ENCODE results near the gene HPDL. TPM values are rescaled to one million over a fixed set of nuclear protein-coding genes. Genes with fewer than 3 reads are reported as not detected.

HPDL gene
- polyA plus RNA-seq, 2 of the 4 experiments (the other 2 are of a cell fraction), result 0.80 to 2.8 TPM

DNA sequence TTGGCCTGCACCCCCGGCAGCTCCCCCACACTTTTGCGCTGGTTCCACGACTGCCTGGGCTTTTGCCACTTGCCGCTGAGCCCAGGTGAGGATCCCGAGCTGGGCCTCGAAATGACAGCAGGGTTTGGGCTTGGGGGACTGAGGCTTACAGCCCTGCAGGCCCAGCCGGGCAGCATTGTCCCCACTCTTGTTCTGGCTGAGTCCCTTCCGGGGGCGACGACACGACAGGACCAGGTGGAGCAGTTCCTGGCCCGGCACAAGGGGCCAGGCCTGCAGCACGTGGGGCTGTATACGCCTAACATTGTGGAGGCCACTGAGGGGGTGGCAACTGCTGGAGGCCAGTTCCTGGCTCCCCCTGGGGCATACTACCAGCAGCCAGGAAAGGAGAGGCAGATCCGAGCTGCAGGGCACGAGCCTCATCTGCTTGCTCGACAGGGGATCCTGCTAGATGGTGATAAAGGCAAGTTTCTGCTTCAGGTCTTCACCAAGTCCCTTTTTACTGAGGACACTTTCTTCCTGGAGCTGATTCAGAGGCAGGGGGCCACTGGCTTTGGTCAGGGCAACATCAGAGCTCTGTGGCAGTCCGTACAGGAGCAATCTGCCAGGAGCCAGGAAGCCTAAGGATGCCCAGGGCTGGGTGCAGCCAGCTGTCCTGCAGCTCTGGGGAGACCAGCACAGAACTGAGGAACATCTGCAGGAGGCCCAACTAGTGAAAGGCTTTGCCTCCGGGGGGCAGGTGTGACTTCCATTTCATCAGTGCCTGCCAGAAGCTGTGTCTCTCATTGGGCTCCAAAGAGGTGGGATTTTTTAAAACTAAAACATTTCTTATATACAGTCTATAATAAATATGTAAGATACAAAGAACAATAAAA, 1.2 kb downstream of the HPDL start:
- ATAC-seq (peak; percentile 30 to 39; a peak in 3 of 6 replicates), DNase-seq (ENCODE audit: low read depth in 1 of 2, low spot score in 1 of 2) (no peak), FAIRE-seq (no peak)
- TF ChIP-seq NPAS2 (CRISPR knock-in tag; IDR thresholded peaks at IDR 0.05; ENCODE audit: borderline replicate concordance), result no peak
- TF ChIP-seq CEBPB (IDR thresholded peaks at IDR 0.05), result no peak
- no peak for TF ChIP-seq BHLHE40 (IDR thresholded peaks at IDR 0.05; ENCODE audit: low read depth, low read length)
- TF ChIP-seq PHF8 (IDR thresholded peaks at IDR 0.05; ENCODE audit: borderline replicate concordance, low read depth), result no peak
- no peak for TF ChIP-seq JUNB (IDR thresholded peaks at IDR 0.05)
- TF ChIP-seq HOXB13 (CRISPR knock-in tag; IDR thresholded peaks at IDR 0.05; ENCODE audit: low read depth), result no peak
- TF ChIP-seq HOXA7 (CRISPR knock-in tag; IDR thresholded peaks at IDR 0.05), result no peak
- no peak for TF ChIP-seq KDM1A (IDR thresholded peaks at IDR 0.05; ENCODE audit: low read depth)
- TF ChIP-seq, protein P1, sequence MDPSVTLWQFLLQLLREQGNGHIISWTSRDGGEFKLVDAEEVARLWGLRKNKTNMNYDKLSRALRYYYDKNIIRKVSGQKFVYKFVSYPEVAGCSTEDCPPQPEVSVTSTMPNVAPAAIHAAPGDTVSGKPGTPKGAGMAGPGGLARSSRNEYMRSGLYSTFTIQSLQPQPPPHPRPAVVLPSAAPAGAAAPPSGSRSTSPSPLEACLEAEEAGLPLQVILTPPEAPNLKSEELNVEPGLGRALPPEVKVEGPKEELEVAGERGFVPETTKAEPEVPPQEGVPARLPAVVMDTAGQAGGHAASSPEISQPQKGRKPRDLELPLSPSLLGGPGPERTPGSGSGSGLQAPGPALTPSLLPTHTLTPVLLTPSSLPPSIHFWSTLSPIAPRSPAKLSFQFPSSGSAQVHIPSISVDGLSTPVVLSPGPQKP (IDR thresholded peaks at IDR 0.05; ENCODE audit: low read depth, low read length), result no peak
- TF ChIP-seq, protein P2, sequence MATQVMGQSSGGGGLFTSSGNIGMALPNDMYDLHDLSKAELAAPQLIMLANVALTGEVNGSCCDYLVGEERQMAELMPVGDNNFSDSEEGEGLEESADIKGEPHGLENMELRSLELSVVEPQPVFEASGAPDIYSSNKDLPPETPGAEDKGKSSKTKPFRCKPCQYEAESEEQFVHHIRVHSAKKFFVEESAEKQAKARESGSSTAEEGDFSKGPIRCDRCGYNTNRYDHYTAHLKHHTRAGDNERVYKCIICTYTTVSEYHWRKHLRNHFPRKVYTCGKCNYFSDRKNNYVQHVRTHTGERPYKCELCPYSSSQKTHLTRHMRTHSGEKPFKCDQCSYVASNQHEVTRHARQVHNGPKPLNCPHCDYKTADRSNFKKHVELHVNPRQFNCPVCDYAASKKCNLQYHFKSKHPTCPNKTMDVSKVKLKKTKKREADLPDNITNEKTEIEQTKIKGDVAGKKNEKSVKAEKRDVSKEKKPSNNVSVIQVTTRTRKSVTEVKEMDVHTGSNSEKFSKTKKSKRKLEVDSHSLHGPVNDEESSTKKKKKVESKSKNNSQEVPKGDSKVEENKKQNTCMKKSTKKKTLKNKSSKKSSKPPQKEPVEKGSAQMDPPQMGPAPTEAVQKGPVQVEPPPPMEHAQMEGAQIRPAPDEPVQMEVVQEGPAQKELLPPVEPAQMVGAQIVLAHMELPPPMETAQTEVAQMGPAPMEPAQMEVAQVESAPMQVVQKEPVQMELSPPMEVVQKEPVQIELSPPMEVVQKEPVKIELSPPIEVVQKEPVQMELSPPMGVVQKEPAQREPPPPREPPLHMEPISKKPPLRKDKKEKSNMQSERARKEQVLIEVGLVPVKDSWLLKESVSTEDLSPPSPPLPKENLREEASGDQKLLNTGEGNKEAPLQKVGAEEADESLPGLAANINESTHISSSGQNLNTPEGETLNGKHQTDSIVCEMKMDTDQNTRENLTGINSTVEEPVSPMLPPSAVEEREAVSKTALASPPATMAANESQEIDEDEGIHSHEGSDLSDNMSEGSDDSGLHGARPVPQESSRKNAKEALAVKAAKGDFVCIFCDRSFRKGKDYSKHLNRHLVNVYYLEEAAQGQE (IDR thresholded peaks at IDR 0.05), result no peak
- no peak for TF ChIP-seq TP53 (CRISPR knock-in tag; IDR thresholded peaks at IDR 0.05)
- no peak for TF ChIP-seq NFE2L2 (conservative IDR thresholded peaks at IDR 0.05; ENCODE audit: low read length)
- no peak for TF ChIP-seq FOSB (CRISPR knock-in tag; IDR thresholded peaks at IDR 0.05)
- TF ChIP-seq CBX2 (IDR thresholded peaks at IDR 0.05; ENCODE audit: borderline replicate concordance, low read depth), result no peak
- peak overlapping the region; percentile 93 for H3K4me2 ChIP-seq
- ChIA-PET CTCF (no interaction called here), POLR2A (interaction anchor here (1.3 to 4.0 kb wide), 3 partner anchors 13 to 25 kb away, joined by 3 to 29 read pairs (median 7); partner anchors contain the start of genes MUTYH and TOE1)
- no peaks in the 10 kb centered on the region for H3K9me3 ChIP-seq
- no peak overlapping the region for H3K4me3 ChIP-seq
- H3K27ac ChIP-seq, result peak overlapping the region in 1 of 2 experiments; percentile 95; a peak in 2 of 6 replicates
- H3K4me1 ChIP-seq, result peaks cover 36% of the 10 kb centered on the region
- WGBS (ENCODE audit: missing lambda C conversion rate), result 73% methylated on average over 3 of the region's 19 CpGs

DNA sequence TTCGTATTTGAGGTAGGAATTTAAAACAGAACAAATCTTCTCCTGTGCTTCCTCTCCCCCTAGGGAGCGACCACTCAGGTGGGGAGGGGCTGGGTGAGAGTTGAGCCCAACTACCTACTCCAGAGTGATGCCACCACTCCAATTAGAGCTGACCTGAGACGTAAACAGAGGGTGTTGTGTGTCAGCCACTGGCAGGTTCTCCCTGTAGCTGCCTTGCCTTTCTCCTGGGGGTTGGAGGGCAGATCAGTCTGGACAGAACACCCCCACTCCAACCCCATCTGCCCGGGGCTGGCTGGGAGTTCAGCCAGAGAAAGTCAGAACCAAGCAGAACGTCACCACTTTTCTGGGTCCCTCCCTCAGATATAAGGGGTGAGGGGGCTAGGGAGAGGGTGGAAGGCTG, 2.0 kb downstream of the HPDL start:
- CTCF ChIA-PET, result interaction anchor here (0.6 to 1.0 kb wide), 2 partner anchors 28 to 587 kb away, joined by 3 read pairs; no protein-coding TSS in a partner anchor
- TF ChIP-seq PHF8 (IDR thresholded peaks at IDR 0.05; ENCODE audit: borderline replicate concordance, low read depth) (no peak), HOXB5 (CRISPR knock-in tag; IDR thresholded peaks at IDR 0.05) (no peak), RARB (CRISPR knock-in tag; IDR thresholded peaks at IDR 0.05) (no peak), ESRRA (IDR thresholded peaks at IDR 0.05; ENCODE audit: borderline replicate concordance, low read length) (no peak), ZFP36 (IDR thresholded peaks at IDR 0.05; ENCODE audit: borderline replicate concordance, partially characterized antibody) (no peak), RCOR1 (IDR thresholded peaks at IDR 0.05; ENCODE audit: low read depth, low read length) (no peak), HOXA7 (CRISPR knock-in tag; IDR thresholded peaks at IDR 0.05) (no peak), NR3C1 (IDR thresholded peaks at IDR 0.05) (no peak), ZC3H11A (IDR thresholded peaks at IDR 0.05) (no peak), FOSL2 (IDR thresholded peaks at IDR 0.05) (no peak), FOSL2 (CRISPR knock-in tag; IDR thresholded peaks at IDR 0.05) (no peak), HEYL (CRISPR knock-in tag; IDR thresholded peaks at IDR 0.05) (no peak), FOXS1 (CRISPR knock-in tag; IDR thresholded peaks at IDR 0.05) (no peak), SREBF2 (IDR thresholded peaks at IDR 0.05) (no peak)
- TF ChIP-seq, protein P2 (IDR thresholded peaks at IDR 0.05), result no peak
- TF ChIP-seq, protein P3, sequence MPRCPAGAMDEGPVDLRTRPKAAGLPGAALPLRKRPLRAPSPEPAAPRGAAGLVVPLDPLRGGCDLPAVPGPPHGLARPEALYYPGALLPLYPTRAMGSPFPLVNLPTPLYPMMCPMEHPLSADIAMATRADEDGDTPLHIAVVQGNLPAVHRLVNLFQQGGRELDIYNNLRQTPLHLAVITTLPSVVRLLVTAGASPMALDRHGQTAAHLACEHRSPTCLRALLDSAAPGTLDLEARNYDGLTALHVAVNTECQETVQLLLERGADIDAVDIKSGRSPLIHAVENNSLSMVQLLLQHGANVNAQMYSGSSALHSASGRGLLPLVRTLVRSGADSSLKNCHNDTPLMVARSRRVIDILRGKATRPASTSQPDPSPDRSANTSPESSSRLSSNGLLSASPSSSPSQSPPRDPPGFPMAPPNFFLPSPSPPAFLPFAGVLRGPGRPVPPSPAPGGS (IDR thresholded peaks at IDR 0.05), result no peak

More for the DNA sequence above, 2.0 kb downstream of the HPDL start:
- POLR2A ChIA-PET, result interaction anchor here (1.3 to 4.0 kb wide), 2 partner anchors 12 to 25 kb away, joined by 3 to 29 read pairs; partner anchors contain the start of genes MUTYH and TOE1
- H3K4me3 ChIP-seq, result no peak overlapping the region
- H3K9me3 ChIP-seq, result no peaks in the 10 kb centered on the region
- peak overlapping the region in 1 of 2 experiments; percentile 67; a peak in 1 of 6 replicates for H3K27ac ChIP-seq
- DNase-seq (ENCODE audit: low read depth in 1 of 2, low spot score in 1 of 2), result no peak
- H3K4me1 ChIP-seq, result peaks cover 36% of the 10 kb centered on the region
- peak overlapping the region; percentile 19; the same call in 1 of the 3 replicates for H3K4me2 ChIP-seq
- 52% methylated on average over 4 of the region's 5 CpGs for WGBS (ENCODE audit: missing lambda C conversion rate)
- no peak for ATAC-seq
- FAIRE-seq, result no peak
